Uterus (tissue), 4 donors: Measurements from ENCODE around the gene DAB2IP. TPM values are rescaled to one million over a fixed set of nuclear protein-coding genes. Genes with fewer than 3 reads are reported as not detected.

ENCODE experiments used
- DNase-seq, 2 donors: peaks; one replicate each; pipeline ENCODE4 v3.0.0-alpha.2; 2019 to 2020
- H3K27ac ChIP-seq, 2 donors: fragments of 200-600 bp; sonication (generic); 1 replicate in 1 of 2; 2 replicates in 1 of 2; pipeline ENCODE4 v1.5.1; 2016 to 2018
- H3K27me3 ChIP-seq, 2 donors: fragments of 200-600 bp; sonication (generic); one replicate each; pipeline ENCODE4 v1.5.1; 2018 to 2019; ENCODE audit warnings: control low read depth in 1 of 2
- H3K36me3 ChIP-seq, 2 donors: fragments of 200-600 bp; sonication (generic); one replicate each; pipeline ENCODE4 v1.5.1; 2019; ENCODE audit warnings: control low read depth in 1 of 2
- H3K4me1 ChIP-seq, 2 donors: fragments of 200-600 bp; sonication (generic); one replicate each; pipeline ENCODE4 v1.5.1; 2018 to 2019; ENCODE audit warnings: control low read depth in 1 of 2
- H3K4me3 ChIP-seq, 2 donors: fragments of 200-600 bp; sonication (generic); 1 replicate in 1 of 2; 2 replicates in 1 of 2; pipeline ENCODE4 v1.5.1; 2018 to 2019; ENCODE audit warnings: mild to moderate bottlenecking in 1 of 2
- H3K9me3 ChIP-seq, 2 donors: fragments of 200-600 bp; sonication (generic); one replicate each; pipeline ENCODE4 v1.5.1; 2019; ENCODE audit warnings: control low read depth in 1 of 2
- POLR2A ChIP-seq, 2 donors: fragments of 450-650 bp; IDR thresholded peaks; one replicate each; pipeline ENCODE4 v1.6.1; 2016; ENCODE audit warnings: antibody characterized with exemption in 2 of 2, mild to moderate bottlenecking in 1 of 2, moderate library complexity in 1 of 2
- intact Hi-C: fragments of 100-400 bp; cut with DNase I; formaldehyde crosslinking; loops from one replicate; pipeline ENCODE4 v1.15.1; 2023; ENCODE audit warnings: low total_unique reads
- total RNA-seq, 4 donors: library from RNA; depleted of rRNA in 3 of 4; stranded (reverse); fragments of >200 nt in 3 of 4; gene quantifications; one replicate each; pipeline versions ENCODE4 v1.1.0 to v1.2.4, GENCODE V29; 2014 to 2023
- TF ChIP-seq, protein P1 (sequence below), 4 experiments: fragments of 200-600 bp in 2 of 4; fragments of 450-650 bp in 2 of 4; sonication (generic) in 2 of 4; IDR thresholded peaks; one replicate each; pipeline ENCODE4 v1.5.1; 2016 to 2019; ENCODE audit warnings: antibody characterized with exemption in 4 of 4, mild to moderate bottlenecking in 2 of 4, moderate library complexity in 1 of 4
- donor health status: DM: yes; HTN: yes; CAD: no.

The DAB2IP gene
- total RNA-seq, 4 donors from 2014 or later, result 22.0 to 139 (median 31.6) TPM

DNA sequence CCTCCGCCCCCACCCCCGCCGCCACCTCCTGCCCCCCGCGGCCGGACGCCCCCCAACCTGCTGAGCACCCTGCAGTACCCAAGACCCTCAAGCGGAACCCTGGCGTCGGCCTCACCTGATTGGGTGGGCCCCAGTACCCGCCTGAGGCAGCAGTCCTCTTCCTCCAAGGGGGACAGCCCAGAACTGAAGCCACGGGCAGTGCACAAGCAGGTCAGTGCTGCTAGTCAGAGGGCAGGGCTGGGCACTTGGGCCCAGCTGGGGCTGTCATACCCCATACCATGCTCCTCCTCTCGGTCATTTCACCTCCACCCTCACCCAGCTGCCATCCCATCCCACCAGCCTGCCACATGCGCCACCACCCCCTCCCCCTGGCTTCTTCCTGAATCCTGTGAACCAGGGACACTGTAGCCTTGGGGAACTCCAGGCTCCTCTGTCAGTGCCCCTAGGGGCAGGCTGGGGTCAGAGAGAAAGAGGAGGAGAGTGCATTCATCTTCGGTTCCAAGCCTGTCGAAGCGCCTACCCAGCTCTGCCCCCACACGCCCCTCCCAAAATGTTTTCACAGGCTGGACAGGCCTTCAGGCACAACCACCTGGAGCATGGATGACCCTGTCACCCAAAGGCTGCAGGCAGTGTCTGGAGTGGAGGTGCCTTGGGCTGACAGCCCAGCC lies 122.0 kb downstream of the DAB2IP start:
- no peak for DNase-seq
- no peak for TF ChIP-seq POLR2A (IDR thresholded peaks at IDR 0.05)
- TF ChIP-seq, protein P1, sequence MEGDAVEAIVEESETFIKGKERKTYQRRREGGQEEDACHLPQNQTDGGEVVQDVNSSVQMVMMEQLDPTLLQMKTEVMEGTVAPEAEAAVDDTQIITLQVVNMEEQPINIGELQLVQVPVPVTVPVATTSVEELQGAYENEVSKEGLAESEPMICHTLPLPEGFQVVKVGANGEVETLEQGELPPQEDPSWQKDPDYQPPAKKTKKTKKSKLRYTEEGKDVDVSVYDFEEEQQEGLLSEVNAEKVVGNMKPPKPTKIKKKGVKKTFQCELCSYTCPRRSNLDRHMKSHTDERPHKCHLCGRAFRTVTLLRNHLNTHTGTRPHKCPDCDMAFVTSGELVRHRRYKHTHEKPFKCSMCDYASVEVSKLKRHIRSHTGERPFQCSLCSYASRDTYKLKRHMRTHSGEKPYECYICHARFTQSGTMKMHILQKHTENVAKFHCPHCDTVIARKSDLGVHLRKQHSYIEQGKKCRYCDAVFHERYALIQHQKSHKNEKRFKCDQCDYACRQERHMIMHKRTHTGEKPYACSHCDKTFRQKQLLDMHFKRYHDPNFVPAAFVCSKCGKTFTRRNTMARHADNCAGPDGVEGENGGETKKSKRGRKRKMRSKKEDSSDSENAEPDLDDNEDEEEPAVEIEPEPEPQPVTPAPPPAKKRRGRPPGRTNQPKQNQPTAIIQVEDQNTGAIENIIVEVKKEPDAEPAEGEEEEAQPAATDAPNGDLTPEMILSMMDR (IDR thresholded peaks at IDR 0.05), result no peak
- Histone ChIP-seq H3K36me3 (no peaks in the 10 kb centered on the region), H3K4me3 (no peak overlapping the region), H3K9me3 (no peaks in the 10 kb centered on the region), H3K27ac (peak overlapping the region; percentile 89), H3K27me3 (no peaks in the 10 kb centered on the region), H3K4me1 (peaks cover 4 to 28% of the 10 kb centered on the region in 2 donors)
- intact Hi-C loops, result no loop called here

DNA sequence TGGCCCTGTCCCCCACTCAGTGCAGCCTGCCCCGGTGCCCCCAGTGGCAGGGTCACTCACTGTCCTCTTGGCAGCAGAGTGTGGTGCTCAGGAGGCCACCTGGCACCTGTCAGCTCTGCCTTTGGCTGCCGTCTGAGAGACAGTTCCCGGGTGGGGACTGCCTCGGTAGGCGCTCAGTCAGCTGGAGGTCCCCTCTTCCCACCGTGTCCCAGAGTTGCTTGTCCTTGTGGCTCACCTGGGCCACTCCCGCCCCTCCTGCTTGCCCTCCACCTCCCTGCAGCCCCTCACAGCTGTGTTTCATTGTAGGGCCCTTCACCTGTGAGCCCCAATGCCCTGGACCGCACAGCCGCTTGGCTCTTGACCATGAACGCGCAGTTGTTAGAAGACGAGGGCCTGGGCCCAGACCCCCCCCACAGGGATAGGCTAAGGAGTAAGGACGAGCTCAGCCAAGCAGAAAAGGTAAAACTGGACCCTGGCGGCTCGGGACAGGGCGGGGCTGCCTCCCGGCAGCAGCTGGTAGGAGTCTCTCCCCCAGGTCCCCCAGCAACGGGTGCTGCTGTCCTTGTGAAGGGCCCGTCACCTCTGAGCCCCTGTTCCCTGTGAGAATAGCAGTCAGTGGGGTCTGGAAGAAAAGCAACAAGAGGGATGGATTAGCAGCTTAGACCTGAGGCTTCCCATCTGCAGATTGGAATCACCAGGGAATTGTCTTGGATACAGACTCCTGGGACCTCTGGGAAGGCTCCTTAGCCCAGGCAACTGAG lies 122.7 kb downstream of the DAB2IP start:
- peak overlapping the region; percentile 89 for H3K27ac ChIP-seq
- TF ChIP-seq POLR2A (IDR thresholded peaks at IDR 0.05), result no peak
- TF ChIP-seq, protein P1 (IDR thresholded peaks at IDR 0.05), result no peak
- H3K4me1 ChIP-seq, result peaks cover 4 to 31% of the 10 kb centered on the region in 2 donors
- no peak overlapping the region for H3K4me3 ChIP-seq
- H3K9me3 ChIP-seq, result no peaks in the 10 kb centered on the region
- H3K27me3 ChIP-seq, result no peaks in the 10 kb centered on the region
- intact Hi-C loops, result no loop called here
- DNase-seq, result no peak
- H3K36me3 ChIP-seq, result no peaks in the 10 kb centered on the region

DNA sequence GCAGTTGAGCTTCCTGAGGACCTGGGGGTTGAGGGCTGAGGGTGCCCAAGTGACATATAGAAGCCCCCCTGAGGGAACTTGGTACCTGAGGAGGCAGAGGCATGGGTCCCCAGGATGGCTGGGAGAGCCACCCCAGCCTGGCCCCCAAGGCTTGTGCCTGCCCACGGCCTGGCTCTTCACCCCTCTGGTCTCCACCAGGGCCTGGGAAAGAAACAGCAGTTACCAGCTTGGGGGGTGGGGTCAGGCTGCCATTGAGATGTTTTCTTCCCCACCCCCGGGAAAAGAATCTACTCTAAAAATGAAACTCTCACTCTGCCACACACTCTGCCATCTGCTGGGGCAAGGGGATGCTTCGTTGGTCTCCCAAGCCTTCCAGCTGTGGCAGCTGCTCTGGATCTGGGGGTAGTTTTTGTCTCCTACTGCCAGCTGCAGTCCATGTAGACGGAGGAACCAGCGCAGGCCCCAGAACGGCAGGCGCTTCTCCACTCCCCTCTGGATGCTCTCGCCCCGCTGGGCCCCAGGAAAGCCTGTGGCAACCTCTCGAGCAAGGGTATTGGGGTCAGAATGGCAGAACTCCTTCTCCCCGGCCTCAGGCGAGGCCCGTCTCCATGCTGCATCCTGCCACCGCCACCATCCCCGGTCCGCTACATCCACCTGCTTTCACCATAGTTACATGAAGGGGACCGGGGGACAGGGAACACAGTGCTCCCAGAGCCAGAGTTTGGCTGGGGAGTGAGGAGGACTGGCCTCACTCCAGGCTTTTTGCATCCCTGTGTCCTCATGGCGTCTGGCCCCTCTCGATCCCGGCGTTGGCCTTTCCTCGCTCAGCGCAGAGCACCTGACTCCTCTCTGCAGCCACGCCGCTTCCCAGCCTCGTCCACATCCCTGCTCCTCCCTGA lies 123.5 kb downstream of the DAB2IP start:
- Histone ChIP-seq H3K27ac (peak overlapping the region; percentile 89), H3K36me3 (no peaks in the 10 kb centered on the region), H3K4me3 (no peak overlapping the region), H3K9me3 (no peaks in the 10 kb centered on the region), H3K27me3 (no peaks in the 10 kb centered on the region), H3K4me1 (peaks cover 4 to 31% of the 10 kb centered on the region in 2 donors)
- TF ChIP-seq, protein P1 (IDR thresholded peaks at IDR 0.05), result no peak
- no peak for TF ChIP-seq POLR2A (IDR thresholded peaks at IDR 0.05)
- intact Hi-C loops, result no loop called here
- DNase-seq, result no peak

DNA sequence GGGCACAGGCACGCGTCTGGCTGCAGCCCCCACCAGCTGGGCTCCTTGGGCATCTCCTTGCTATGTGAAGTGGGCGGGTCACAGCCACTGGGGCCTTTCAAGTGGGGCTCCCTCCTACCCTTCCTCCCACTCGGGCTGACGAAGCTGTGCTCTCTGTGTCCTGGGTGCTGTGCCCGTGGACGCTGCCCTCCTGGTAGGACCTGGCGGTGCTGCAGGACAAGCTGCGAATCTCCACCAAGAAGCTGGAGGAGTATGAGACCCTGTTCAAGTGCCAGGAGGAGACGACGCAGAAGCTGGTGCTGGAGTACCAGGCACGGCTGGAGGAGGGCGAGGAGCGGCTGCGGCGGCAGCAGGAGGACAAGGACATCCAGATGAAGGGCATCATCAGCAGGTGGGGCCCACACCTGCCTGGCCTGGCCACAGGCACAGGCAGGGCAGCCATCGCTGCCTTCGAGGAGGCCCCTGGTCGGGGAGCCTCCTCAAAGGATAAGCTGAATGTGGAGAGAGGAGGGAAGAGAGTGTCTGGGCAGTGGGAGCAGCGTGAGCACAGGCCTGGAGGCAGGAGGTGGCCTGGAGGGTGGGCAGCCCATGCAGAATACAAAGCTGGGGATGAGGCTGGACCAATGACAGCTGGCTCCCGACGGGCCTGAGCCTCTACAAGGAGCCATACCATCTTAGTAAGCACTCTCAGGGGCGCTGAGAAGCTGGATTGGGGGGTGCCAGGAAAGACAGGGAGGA lies 124.7 kb downstream of the DAB2IP start:
- peak in 1 of 2 donors; percentile 11 for DNase-seq
- intact Hi-C loops, result no loop called here
- Histone ChIP-seq H3K9me3 (no peaks in the 10 kb centered on the region), H3K36me3 (no peaks in the 10 kb centered on the region), H3K27ac (peak overlapping the region; percentile 19 to 84), H3K4me1 (peaks cover 0 to 29% of the 10 kb centered on the region in 2 donors), H3K27me3 (no peaks in the 10 kb centered on the region), H3K4me3 (no peak overlapping the region)
- no peak for TF ChIP-seq POLR2A (IDR thresholded peaks at IDR 0.05)
- TF ChIP-seq, protein P1 (IDR thresholded peaks at IDR 0.05), result no peak
